WTC11 (cell line): ENCODE measurements around the gene TBX5. TPM values are rescaled to one million over a fixed set of nuclear protein-coding genes. Genes with fewer than 3 reads are reported as not detected.

Experiments
- ATAC-seq: fragments of 200-7000 bp; cut with Tn5 transposase; 2 replicates; pipeline ENCODE4 v1.10.0; 2021; ENCODE audit warnings: mild to moderate bottlenecking, moderate library complexity
- CTCF ChIA-PET: fragments of 300-600 bp; sonication (Branson Sonifier 250); formaldehyde crosslinking; loops from one replicate; lab custom pipeline; 2021; ENCODE audit warnings: antibody characterized with exemption; lab: Charles Lee
- POLR2A ChIA-PET: fragments of 350-600 bp; sonication (Branson Sonifier 250); formaldehyde crosslinking; loops from one replicate; lab custom pipeline; 2021; ENCODE audit warnings: antibody characterized with exemption; lab: Charles Lee
- DNase-seq: peaks from one replicate; pipeline ENCODE4 v3.0.0; 2021; ENCODE audit warnings: low spot score
- H3K27ac Mint-ChIP-seq: 2 replicates; pipeline ENCODE4 v1.8.0; 2021; ENCODE audit warnings: mixed read lengths
- H3K27me3 Mint-ChIP-seq: 2 replicates; pipeline ENCODE4 v1.8.0; 2021; ENCODE audit warnings: low read depth, mild to moderate bottlenecking, moderate library complexity, mixed read lengths
- H3K36me3 Mint-ChIP-seq: 2 replicates; pipeline ENCODE4 v1.8.0; 2021; ENCODE audit warnings: mixed read lengths
- H3K4me1 Mint-ChIP-seq: 2 replicates; pipeline ENCODE4 v1.8.0; 2022; ENCODE audit warnings: mixed read lengths
- H3K4me3 Mint-ChIP-seq: 2 replicates; pipeline ENCODE4 v1.8.0; 2021; ENCODE audit warnings: mild to moderate bottlenecking, moderate library complexity, mixed read lengths
- H3K9me3 Mint-ChIP-seq: 2 replicates; pipeline ENCODE4 v1.8.0; 2021; ENCODE audit warnings: mixed read lengths
- ATF2 ChIP-seq: sonication (generic); formaldehyde crosslinking; IDR thresholded peaks from 2 replicates; pipeline ENCODE4 v1.8.1; 2022; ENCODE audit warnings: low read depth, missing genetic modification reagents, borderline replicate concordance
- CDX4 ChIP-seq: fragments of 250-450 bp; sonication (Bioruptor Pico); IDR thresholded peaks from 2 replicates; pipeline ENCODE4 v1.9.0; 2021; ENCODE audit warnings: moderate library complexity, mild to moderate bottlenecking, inconsistent platforms, borderline replicate concordance
- E2F5 ChIP-seq: sonication (generic); formaldehyde crosslinking; IDR thresholded peaks from 2 replicates; pipeline ENCODE4 v1.8.1; 2022; ENCODE audit warnings: mild to moderate bottlenecking, moderate library complexity, missing genetic modification reagents
- FOXK1 ChIP-seq: sonication (generic); formaldehyde crosslinking; IDR thresholded peaks from 2 replicates; pipeline ENCODE4 v1.8.0; 2022; ENCODE audit warnings: mild to moderate bottlenecking, moderate library complexity, missing genetic modification reagents
- IRF1 ChIP-seq: sonication (generic); formaldehyde crosslinking; IDR thresholded peaks from 2 replicates; pipeline ENCODE4 v1.8.0; 2023; ENCODE audit warnings: missing genetic modification reagents
- KAT7 ChIP-seq: sonication (generic); formaldehyde crosslinking; IDR thresholded peaks from 2 replicates; pipeline ENCODE4 v1.8.1; 2023; ENCODE audit warnings: missing genetic modification reagents, mild to moderate bottlenecking, borderline replicate concordance
- MXD4 ChIP-seq: fragments of 250-450 bp; sonication (Bioruptor Pico); IDR thresholded peaks from 2 replicates; pipeline ENCODE4 v1.8.0; 2021; ENCODE audit warnings: mild to moderate bottlenecking, moderate library complexity, borderline replicate concordance
- MYBL2 ChIP-seq: sonication (generic); formaldehyde crosslinking; IDR thresholded peaks from 2 replicates; pipeline ENCODE4 v1.8.1; 2023; ENCODE audit warnings: mild to moderate bottlenecking, moderate library complexity, missing genetic modification reagents
- NFATC4 ChIP-seq: fragments of 250-450 bp; sonication (Bioruptor Pico); IDR thresholded peaks from 2 replicates; pipeline ENCODE4 v1.9.0; 2021; ENCODE audit warnings: mild to moderate bottlenecking
- NR2C2 ChIP-seq: sonication (generic); formaldehyde crosslinking; IDR thresholded peaks from 2 replicates; pipeline ENCODE4 v1.8.0; 2022; ENCODE audit warnings: mild to moderate bottlenecking, missing genetic modification reagents
- ZBTB21 ChIP-seq: sonication (generic); formaldehyde crosslinking; IDR thresholded peaks from 2 replicates; pipeline ENCODE4 v1.8.1; 2023; ENCODE audit warnings: mild to moderate bottlenecking, missing genetic modification reagents, borderline replicate concordance
- ZNF263 ChIP-seq: sonication (generic); formaldehyde crosslinking; IDR thresholded peaks from 2 replicates; pipeline ENCODE4 v1.8.1; 2022; ENCODE audit warnings: low read depth, mild to moderate bottlenecking, moderate library complexity, missing genetic modification reagents
- ZNF281 ChIP-seq: sonication (generic); formaldehyde crosslinking; IDR thresholded peaks from 2 replicates; pipeline ENCODE4 v1.8.0; 2023; ENCODE audit warnings: mild to moderate bottlenecking, missing genetic modification reagents
- ZNF317 ChIP-seq: sonication (generic); formaldehyde crosslinking; IDR thresholded peaks from 2 replicates; pipeline ENCODE4 v1.8.1; 2023; ENCODE audit warnings: low read depth, mild to moderate bottlenecking, moderate library complexity, missing genetic modification reagents, borderline replicate concordance
- total RNA-seq: library from RNA; stranded (reverse); gene quantifications from 3 replicates; pipeline ENCODE4 v1.2.3, GENCODE V29; 2021
- TF ChIP-seq, protein P1 (sequence below): fragments of 250-450 bp; sonication (Bioruptor Pico); IDR thresholded peaks from 2 replicates; pipeline ENCODE4 v1.8.0; 2021; ENCODE audit warnings: mild to moderate bottlenecking
- TF ChIP-seq, protein P2 (sequence below): fragments of 250-450 bp; sonication (Bioruptor Pico); IDR thresholded peaks from 2 replicates; pipeline ENCODE4 v1.9.0; 2021; ENCODE audit warnings: mild to moderate bottlenecking, borderline replicate concordance
- TF ChIP-seq, protein P3 (sequence below): sonication (generic); formaldehyde crosslinking; IDR thresholded peaks from 2 replicates; pipeline ENCODE4 v1.8.0; 2022; ENCODE audit warnings: mild to moderate bottlenecking, missing genetic modification reagents

TBX5 gene
- total RNA-seq, 1 experiment from 2014 or later, result 0.33 TPM

DNA sequence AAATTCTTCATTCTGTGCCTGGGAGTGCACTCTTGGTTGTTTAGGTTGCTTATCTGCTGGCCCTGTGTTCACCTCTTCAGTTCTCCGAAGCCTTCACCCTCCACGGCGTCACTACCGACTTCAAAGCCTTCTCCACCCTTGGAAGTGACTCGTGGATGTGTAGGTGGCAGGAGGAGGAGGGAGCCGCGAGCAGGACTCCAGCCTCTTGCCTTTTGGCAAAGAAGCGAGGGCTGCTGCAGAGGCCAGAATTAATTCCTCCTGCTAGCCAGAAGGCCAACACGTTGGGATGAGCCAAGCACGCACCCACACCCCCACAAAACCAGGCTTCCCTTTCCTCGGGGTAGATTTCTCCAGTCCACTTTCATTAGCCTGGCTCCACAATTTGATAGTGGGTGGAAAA lies 86.5 kb downstream of the TBX5 start:
- peaks cover 9% of the 10 kb centered on the region for H3K4me1 Mint-ChIP-seq
- no peak overlapping the region for H3K27ac Mint-ChIP-seq
- ATAC-seq (no peak), DNase-seq (no peak)
- POLR2A ChIA-PET, result no interaction called here
- no peaks in the 10 kb centered on the region for H3K36me3 Mint-ChIP-seq
- H3K27me3 Mint-ChIP-seq, result no peaks in the 10 kb centered on the region
- no peak for TF ChIP-seq ZNF281 (CRISPR knock-in tag)
- TF ChIP-seq, protein P1, sequence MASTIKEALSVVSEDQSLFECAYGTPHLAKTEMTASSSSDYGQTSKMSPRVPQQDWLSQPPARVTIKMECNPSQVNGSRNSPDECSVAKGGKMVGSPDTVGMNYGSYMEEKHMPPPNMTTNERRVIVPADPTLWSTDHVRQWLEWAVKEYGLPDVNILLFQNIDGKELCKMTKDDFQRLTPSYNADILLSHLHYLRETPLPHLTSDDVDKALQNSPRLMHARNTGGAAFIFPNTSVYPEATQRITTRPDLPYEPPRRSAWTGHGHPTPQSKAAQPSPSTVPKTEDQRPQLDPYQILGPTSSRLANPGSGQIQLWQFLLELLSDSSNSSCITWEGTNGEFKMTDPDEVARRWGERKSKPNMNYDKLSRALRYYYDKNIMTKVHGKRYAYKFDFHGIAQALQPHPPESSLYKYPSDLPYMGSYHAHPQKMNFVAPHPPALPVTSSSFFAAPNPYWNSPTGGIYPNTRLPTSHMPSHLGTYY, result no peak
- no peak for TF ChIP-seq NFATC4 (CRISPR knock-in tag)
- no peak for TF ChIP-seq IRF1
- H3K4me3 Mint-ChIP-seq, result no peak overlapping the region
- CTCF ChIA-PET, result no interaction called here
- H3K9me3 Mint-ChIP-seq, result peaks cover 5% of the 10 kb centered on the region

DNA sequence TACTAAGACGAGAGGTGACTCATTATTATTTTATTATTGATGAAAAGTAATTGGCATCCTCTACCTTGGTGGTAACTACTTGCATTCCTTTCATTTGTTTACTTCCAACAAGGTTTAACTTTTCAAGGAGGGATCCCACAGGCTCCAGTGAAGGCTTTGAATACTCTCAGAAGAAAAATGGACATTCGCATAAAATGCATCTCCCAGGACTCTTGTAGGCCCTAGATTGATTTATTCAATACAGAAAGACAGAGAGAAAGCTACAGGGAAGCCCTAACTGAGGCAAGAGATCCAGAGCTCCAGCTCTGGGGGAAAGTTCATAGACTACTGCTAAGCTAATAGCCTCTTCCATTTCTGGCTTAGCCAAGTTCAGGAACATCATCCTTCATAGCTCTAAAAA lies 87.0 kb downstream of the TBX5 start:
- Mint-ChIP-seq H3K4me3 (no peak overlapping the region), H3K36me3 (no peaks in the 10 kb centered on the region), H3K27ac (no peak overlapping the region), H3K4me1 (peaks cover 9% of the 10 kb centered on the region), H3K9me3 (peaks cover 4% of the 10 kb centered on the region), H3K27me3 (no peaks in the 10 kb centered on the region)
- DNase-seq, result no peak
- TF ChIP-seq KAT7 (no peak), CDX4 (no peak), MXD4 (no peak)
- ChIA-PET POLR2A (no interaction called here), CTCF (no interaction called here)
- ATAC-seq, result no peak

GRCh38 chr12:114316076-114316475 lies 89.9 kb downstream of the TBX5 start:
- Mint-ChIP-seq H3K27me3 (no peaks in the 10 kb centered on the region), H3K4me3 (no peak overlapping the region), H3K9me3 (peaks cover 4% of the 10 kb centered on the region), H3K27ac (no peak overlapping the region), H3K36me3 (no peaks in the 10 kb centered on the region), H3K4me1 (peaks cover 5% of the 10 kb centered on the region; the same call in 1 of the 2 replicates)
- DNase-seq, result no peak
- ChIA-PET CTCF (no interaction called here), POLR2A (no interaction called here)
- no peak for ATAC-seq
- no peak for TF ChIP-seq MYBL2 (CRISPR knock-in tag)
- no peak for TF ChIP-seq NR2C2 (CRISPR knock-in tag)
- TF ChIP-seq, protein P2, sequence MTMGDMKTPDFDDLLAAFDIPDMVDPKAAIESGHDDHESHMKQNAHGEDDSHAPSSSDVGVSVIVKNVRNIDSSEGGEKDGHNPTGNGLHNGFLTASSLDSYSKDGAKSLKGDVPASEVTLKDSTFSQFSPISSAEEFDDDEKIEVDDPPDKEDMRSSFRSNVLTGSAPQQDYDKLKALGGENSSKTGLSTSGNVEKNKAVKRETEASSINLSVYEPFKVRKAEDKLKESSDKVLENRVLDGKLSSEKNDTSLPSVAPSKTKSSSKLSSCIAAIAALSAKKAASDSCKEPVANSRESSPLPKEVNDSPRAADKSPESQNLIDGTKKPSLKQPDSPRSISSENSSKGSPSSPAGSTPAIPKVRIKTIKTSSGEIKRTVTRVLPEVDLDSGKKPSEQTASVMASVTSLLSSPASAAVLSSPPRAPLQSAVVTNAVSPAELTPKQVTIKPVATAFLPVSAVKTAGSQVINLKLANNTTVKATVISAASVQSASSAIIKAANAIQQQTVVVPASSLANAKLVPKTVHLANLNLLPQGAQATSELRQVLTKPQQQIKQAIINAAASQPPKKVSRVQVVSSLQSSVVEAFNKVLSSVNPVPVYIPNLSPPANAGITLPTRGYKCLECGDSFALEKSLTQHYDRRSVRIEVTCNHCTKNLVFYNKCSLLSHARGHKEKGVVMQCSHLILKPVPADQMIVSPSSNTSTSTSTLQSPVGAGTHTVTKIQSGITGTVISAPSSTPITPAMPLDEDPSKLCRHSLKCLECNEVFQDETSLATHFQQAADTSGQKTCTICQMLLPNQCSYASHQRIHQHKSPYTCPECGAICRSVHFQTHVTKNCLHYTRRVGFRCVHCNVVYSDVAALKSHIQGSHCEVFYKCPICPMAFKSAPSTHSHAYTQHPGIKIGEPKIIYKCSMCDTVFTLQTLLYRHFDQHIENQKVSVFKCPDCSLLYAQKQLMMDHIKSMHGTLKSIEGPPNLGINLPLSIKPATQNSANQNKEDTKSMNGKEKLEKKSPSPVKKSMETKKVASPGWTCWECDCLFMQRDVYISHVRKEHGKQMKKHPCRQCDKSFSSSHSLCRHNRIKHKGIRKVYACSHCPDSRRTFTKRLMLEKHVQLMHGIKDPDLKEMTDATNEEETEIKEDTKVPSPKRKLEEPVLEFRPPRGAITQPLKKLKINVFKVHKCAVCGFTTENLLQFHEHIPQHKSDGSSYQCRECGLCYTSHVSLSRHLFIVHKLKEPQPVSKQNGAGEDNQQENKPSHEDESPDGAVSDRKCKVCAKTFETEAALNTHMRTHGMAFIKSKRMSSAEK, result no peak
- TF ChIP-seq ATF2 (CRISPR knock-in tag), result no peak
- no peak for TF ChIP-seq ZBTB21 (CRISPR knock-in tag)
- TF ChIP-seq ZNF263 (CRISPR knock-in tag), result no peak
- no peak for TF ChIP-seq E2F5 (CRISPR knock-in tag)
- no peak for TF ChIP-seq IRF1
- TF ChIP-seq, protein P3, sequence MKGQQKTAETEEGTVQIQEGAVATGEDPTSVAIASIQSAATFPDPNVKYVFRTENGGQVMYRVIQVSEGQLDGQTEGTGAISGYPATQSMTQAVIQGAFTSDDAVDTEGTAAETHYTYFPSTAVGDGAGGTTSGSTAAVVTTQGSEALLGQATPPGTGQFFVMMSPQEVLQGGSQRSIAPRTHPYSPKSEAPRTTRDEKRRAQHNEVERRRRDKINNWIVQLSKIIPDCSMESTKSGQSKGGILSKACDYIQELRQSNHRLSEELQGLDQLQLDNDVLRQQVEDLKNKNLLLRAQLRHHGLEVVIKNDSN (CRISPR knock-in tag), result no peak
- no peak for TF ChIP-seq ZNF317 (CRISPR knock-in tag)
- no peak for TF ChIP-seq FOXK1
